Renal pelvis (tissue), 4 donors: ENCODE data around the gene ASRGL1. TPM values are rescaled to one million over a fixed set of nuclear protein-coding genes. Genes with fewer than 3 reads are reported as not detected.
A peak's percentile ranks its signal among the peaks of the same experiment; 100 is the strongest.

Experiments used
- DNase-seq: peaks from one replicate; pipeline ENCODE4 v3.0.0-alpha.2; 2013
- polyA plus RNA-seq, 3 donors: library from polyadenylated mRNA; unstranded; fragments of 120-200 nt; gene quantifications; one replicate each; pipeline ENCODE4 v1.2.1, GENCODE V29; 2013; ENCODE audit not compliant: insufficient read length in 3 of 3

ASRGL1 gene
- polyA plus RNA-seq, 3 donors, result 62.0 to 75.2 (median 74.6) TPM

DNA sequence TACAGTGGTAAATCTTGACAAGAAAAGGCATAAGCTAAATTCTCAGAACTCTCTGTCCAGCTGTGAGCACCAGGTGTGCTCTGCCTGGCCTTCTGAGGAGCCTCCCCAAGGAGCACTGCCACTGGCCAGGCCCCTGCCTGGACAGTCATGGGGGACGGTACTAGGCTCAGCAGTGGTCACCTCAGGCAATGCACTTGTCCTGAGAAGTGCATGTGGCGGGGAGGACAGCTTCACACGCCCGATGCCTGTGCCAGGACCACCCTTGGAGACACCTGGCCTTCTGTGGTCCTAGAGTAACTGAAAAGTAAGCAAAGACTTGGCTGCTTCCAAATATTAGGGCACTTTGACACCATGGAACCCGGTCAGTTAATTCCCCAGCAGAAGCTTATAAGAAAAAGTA, 53.0 kb downstream of the ASRGL1 start:
- no peak for DNase-seq

DNA sequence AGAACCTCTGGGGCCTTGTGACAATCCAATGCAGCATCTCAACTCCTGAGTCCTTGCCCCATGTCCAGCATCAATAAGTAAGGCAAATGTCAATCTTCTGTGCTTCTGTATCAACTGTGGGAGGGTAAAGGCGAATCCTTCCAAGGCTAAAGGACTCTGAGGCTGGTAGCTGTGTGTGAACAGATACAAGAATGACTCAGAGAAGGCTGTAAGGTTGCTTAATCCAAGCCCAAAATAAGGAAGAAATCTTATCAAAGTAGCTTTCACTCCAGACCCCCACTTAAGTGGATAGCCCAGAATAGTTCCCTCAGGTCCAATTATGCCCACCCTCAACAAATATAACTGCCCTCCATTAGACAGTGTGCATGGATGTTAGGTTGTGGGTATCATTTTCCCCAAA, 53.5 kb downstream of the ASRGL1 start:
- no peak for DNase-seq

GRCh38 chr11:62391642-62392425, 54.6 kb downstream of the ASRGL1 start:
- no peak for DNase-seq

- DNase-seq, result no peak
Observed at GRCh38 chr11:62392506-62392905, 55.3 kb downstream of the ASRGL1 start.

DNA sequence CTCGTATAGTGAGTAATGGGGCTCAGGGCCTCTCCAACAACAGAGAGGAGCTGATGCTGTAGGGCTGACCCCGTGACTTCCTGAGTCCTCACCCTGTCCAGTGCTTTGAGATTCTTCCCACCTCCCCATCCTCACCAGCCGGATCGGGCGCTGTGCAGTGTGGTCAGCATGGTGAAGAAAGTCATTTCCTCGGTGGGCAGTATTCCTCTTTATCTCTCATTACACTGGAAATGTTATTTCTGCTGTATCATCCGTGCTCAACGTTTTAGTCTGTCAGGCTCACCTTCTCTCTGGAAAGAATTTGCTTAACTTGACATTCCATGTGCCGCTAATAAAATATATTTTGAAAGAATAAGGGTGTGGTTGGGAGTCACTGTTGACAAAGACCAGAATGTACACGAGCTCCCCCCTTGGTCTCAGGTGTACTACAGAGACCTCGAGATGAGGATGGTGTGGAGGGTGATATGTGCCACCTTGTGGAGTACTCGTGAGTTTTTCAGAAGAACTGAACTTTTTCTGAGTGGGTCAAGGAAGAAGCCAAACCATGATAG, 55.9 kb downstream of the ASRGL1 start:
- DNase-seq, result no peak

DNA sequence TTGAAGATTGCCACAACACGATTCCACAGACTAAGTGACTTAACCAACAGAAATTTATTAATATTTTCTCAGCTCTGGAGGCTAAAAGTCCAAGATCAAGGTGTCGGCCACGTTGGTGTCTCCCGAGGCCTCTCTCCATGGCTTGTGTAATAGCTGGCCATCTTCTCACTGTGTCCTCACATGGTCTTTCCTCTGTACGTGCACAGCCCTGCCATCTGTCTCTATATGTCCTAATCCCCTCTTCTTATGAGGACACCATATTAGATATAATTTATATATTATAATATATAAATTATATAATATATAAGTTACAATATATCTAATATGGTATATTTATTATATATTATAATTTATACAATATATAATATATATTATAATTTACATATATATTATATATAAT, 56.5 kb downstream of the ASRGL1 start:
- no peak for DNase-seq

DNA sequence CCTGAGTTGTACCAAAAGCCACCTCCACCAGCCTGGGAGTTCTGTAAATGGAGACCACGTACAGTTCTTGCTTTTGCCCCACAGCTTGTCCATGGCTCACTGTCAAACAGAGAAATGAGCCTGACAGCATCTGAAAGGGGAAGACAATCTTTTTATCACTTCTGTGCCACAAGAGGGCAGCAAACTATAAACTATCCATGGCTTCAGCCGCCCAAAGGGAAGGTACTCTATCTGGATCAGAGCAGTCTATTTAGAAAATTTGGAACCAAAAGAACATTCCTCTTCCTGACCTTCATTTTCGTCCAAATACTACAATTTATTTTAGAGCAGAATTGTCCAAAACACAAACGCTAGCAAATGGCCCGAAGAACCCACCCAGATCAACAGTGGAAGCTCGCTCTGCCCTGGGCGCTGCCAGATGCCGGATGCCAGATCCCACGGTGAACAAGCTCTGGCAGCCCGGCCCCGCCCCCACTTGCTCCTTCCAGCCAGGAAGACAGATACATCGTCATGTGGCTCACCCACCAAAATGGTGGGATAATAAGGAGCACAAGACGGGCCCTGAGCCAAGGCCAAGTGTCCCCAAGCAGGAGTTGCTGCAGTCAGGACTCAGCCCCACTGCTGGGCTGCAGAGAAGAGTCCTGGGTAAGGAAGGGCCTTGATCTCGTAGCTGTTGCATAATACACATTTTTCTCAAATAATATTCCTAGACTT, 57.7 kb downstream of the ASRGL1 start:
- DNase-seq, result peak; percentile 84

DNA sequence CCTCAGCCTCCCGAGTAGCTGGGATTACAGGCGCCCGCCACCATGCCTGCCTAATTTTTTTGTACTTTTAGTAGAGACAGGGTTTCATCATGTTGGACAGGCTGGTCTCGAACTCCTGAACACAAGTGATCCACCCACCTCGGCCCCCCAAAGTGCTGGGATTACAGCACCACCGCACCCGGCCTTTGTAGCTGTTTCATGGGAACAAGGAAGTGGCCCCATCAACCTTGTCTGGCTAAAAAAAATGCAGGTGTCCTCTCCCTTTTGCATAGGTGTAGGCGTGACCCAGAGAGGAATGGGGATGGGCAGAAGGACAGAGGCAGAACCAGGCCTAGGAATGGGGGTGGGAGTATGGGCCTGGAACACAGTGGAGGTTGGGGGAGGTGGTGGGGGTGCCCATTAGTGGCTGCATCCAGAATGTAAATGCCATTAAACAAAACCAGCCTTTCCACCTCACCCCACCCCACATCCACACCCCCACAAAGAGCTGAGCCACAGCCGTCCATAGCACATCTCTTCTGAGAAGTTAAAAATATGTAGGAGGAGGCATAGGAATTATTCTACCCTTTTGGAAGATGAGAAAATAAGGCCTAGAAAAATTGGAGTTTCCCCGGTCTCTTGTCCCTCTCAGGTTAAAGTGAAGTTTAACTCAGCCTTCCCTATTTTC, 58.8 kb downstream of the ASRGL1 start:
- DNase-seq, result no peak

DNA sequence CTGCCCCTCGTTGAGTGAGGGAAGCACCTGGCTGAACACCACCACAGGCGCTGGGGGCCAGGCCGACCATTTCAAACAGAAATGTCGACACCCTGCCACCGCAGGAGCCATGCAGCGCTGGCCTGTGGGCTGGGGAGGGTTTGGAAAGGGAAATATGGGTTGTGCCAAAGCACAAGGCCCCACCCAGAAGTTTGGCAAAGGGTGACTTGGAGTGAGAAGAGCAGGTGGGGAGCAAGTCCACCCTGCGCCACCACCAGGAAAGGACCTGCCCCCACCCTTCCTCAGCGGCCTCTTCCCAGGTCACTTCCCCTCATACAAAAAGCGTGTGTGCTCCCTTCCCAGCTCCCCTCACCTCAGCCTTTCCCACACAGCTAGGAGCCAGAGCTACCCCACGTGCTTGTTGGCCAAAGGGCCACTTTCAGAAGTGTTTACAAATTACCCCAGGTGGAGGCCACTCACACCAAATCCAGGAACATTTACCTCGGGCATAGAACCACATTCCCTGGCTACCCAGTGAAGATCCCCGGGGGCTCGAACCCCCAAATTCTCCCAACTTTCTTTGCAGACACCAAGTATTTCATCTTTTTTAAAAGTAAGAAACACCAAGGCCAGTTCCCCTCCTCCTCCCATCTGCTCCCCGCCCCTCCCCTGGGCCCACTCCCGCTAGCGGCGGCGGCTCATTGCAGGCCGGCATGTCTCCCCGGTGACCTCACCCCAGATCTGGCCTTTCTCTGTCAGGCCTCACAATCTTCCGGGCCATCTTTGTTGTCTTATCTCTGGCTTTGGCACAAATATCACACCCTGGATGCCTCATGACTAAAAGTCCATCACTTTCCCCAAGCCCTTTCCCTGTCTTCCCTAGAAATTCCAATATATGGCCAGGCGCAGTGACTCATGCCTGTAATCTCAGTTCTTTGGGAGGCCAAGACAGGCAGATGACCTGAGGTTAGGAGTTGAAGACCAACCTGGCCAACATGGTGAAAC, 61.1 kb downstream of the ASRGL1 start:
- DNase-seq, result no peak

DNA sequence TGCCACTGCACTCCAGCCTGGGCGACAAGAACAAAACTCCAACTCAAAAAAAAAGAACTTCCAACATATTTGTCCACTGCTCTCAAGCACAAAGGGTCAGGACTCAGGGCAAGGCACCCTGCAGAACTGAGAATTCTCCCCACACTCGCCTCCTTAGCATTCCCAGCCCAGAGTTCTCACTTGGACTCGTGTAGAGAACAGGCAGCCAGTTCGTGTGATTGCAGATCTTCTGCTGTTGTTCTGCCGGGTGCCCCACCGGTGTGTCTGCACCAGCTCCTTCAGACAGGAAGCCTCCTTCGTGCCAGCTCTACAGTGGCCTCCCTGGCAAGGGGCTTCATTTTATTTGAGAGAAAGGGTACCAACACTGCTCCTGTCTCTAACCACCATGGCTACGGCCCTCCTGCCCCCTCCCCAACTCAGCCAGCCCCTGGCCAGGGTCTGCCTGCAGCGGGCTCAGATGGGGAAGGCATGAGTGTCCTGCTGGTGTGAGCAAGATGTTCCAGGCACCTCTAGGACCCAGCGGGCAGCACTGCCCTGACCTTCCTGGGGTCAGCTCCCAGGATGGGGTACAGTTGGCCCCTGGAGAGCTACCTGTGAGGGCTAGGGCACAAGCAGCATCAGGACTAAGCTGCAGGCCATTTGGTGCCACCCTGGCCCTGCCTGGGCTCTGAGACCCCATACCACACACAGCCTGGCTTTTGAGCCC, 62.1 kb downstream of the ASRGL1 start:
- DNase-seq, result no peak

DNA sequence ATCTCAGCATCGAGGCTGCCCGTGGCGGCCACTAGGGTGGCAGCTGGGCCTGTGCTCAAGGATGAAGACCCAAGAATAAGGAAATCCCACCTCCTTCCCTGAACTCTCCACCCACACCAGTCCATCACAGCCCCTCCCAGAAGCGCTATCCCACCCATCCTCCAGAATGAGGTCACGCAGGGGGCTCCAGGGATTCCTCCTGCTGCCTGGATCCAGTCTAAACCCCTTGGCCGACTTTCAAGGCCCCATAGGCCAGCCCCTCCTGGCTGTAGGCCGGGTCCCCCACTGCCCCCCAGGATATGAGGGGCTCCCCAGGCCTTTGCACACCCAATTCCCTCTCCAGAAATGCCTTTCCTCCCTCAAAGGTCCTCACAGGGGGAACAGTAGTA, 62.6 kb downstream of the ASRGL1 start:
- DNase-seq, result peak; percentile 19

- no peak for DNase-seq
Observed at GRCh38 chr11:62400281-62400680, 63.0 kb downstream of the ASRGL1 start.

- DNase-seq, result peak; percentile 73
Observed at GRCh38 chr11:62400760-62401159, 63.5 kb downstream of the ASRGL1 start.

DNA sequence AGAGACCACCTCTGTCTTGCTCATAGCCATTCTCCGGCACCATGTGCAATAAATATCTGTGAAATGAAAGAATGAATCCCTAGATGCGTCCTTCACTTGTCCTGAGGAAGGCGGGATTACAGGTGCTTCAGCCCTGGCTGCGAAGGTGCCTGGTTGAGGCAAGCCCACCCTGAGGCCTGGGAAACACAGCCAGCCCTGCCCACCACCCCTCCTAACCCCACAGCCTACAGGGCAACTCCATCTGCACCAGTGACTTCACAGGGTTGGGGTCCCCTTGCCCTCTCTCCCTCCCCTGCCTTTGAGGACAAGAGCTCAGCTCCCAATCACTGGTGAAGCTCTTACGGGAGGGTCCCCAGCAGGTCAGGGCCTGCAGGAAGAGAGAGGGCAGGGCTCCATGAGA, 64.1 kb downstream of the ASRGL1 start:
- no peak for DNase-seq

DNA sequence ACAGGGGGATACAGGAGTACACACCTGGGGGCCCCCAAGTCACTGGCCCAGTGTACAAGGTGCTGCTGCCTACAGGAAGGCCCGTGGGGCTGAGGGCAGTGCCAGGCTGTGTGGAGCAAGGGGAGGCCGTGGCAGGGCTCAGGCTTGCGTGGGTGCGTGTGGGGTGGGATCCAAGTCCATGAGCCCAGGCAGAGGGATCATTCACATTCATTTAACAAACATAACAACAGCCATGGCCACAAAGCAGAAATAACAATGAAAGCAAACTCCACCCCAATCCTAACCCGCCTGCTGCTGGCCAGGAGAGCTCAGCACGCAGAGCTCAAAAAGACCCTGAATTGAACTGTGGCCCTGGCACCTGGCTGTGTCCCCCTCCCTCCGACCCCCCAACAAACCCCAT, 64.6 kb downstream of the ASRGL1 start:
- DNase-seq, result no peak

DNA sequence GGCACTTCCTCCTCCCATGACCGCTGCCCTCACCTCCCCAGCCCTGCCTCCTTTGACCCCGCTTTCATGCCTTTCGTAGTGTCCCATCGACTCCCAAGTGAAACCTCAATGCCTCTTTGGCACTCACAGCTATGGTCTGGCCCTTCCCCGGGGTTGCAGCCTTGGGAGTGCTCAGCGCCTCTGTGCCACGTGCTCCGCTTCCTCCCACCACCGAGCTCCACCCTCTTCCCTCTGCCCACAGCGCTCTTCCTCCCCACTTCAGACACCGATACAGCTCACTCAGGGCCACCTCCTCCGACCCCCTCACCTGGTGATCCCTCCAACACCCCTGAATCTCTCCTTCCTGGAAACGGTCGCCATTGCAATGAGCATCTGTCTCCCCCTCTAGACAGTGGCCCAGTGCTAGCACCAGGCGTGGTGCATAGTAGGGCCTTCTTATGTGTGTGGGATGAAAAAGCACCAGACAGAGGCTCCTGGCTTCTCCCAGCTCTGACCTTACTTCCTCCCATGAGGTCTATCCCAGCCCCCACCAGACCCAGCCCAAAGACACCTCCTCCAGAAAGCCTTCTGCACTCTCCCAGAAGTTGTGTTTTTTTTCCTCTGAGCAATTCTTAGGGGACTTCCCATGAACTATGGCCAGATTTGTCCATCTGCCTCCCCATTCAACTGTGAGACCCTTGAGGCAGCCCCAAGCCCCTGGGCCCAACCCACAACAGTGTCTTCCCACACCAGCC, 65.1 kb downstream of the ASRGL1 start:
- no peak for DNase-seq

GRCh38 chr11:62402960-62403730, 65.9 kb downstream of the ASRGL1 start:
- DNase-seq, result no peak

GRCh38 chr11:62404435-62404834, 67.2 kb downstream of the ASRGL1 start:
- DNase-seq, result no peak

DNA sequence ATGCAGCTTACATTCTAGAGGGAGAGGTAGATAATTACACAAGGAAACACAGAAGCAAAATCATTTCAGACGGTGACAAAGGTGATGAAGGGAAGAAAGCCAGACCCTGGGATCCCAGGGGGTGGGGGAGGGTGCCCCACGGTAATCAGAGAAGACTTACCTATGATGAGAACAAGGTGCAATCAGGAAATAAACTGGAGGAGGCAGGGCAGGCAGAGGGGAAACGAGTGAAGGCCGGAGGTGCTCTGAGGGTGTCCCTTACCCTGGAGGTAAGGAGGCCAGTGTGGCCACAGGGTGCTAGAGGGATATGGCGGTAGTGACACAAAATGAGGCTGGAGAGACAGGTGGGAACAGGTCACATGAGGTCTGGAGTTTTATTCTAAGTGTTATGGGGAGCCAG, 67.7 kb downstream of the ASRGL1 start:
- DNase-seq, result no peak
